ENCODE measurements around the gene PAX2. TPM values are rescaled to one million over a fixed set of nuclear protein-coding genes. Genes with fewer than 3 reads are reported as not detected.

PAX2 gene
- total RNA-seq, 1 donor from 2014 or later = not detected

- intact Hi-C loops (cut with DNase I) = no loop called here
- no peak for TF ChIP-seq CTCF (IDR thresholded peaks at IDR 0.05)
- Histone ChIP-seq H3K27me3 (peaks cover 9% of the 10 kb centered on the region), H3K9me3 (no peaks in the 10 kb centered on the region), H3K4me1 (no peaks in the 10 kb centered on the region), H3K36me3 (no peaks in the 10 kb centered on the region), H3K4me3 (no peak overlapping the region), H3K27ac (no peak overlapping the region)
- DNase-seq (no peak), ATAC-seq (no peak)
Measured at GRCh38 chr10:100858747-100859483, 113.5 kb downstream of the PAX2 start.

GRCh38 chr10:100859484-100859763 is 114.0 kb downstream of the PAX2 start:
- Histone ChIP-seq H3K4me1 (no peaks in the 10 kb centered on the region), H3K27ac (no peak overlapping the region), H3K27me3 (peaks cover 9% of the 10 kb centered on the region), H3K36me3 (no peaks in the 10 kb centered on the region), H3K4me3 (no peak overlapping the region), H3K9me3 (no peaks in the 10 kb centered on the region)
- ATAC-seq = no peak
- no peak for TF ChIP-seq CTCF (IDR thresholded peaks at IDR 0.05)
- no peak for DNase-seq
- intact Hi-C loops (cut with DNase I) = no loop called here

GRCh38 chr10:100863433-100863832 is 118.1 kb downstream of the PAX2 start:
- TF ChIP-seq CTCF (IDR thresholded peaks at IDR 0.05) = no peak
- intact Hi-C loops (cut with DNase I) = no loop called here
- ATAC-seq = no peak
- H3K27ac ChIP-seq = no peak overlapping the region
- no peak for DNase-seq
- no peaks in the 10 kb centered on the region for H3K9me3 ChIP-seq
- peaks cover 17% of the 10 kb centered on the region for H3K27me3 ChIP-seq
- no peaks in the 10 kb centered on the region for H3K4me1 ChIP-seq
- no peak overlapping the region for H3K4me3 ChIP-seq
- no peaks in the 10 kb centered on the region for H3K36me3 ChIP-seq

- no peaks in the 10 kb centered on the region for H3K9me3 ChIP-seq
- H3K4me3 ChIP-seq = no peak overlapping the region
- no peak for TF ChIP-seq CTCF (IDR thresholded peaks at IDR 0.05)
- H3K27me3 ChIP-seq = peaks cover 23% of the 10 kb centered on the region
- no peak overlapping the region for H3K27ac ChIP-seq
- ATAC-seq (no peak), DNase-seq (no peak)
- H3K4me1 ChIP-seq = no peaks in the 10 kb centered on the region
- H3K36me3 ChIP-seq = no peaks in the 10 kb centered on the region
- intact Hi-C loops (cut with DNase I) = no loop called here
Measured at GRCh38 chr10:100864036-100864885, 118.9 kb downstream of the PAX2 start.

- Histone ChIP-seq H3K27me3 (peaks cover 23% of the 10 kb centered on the region), H3K9me3 (no peaks in the 10 kb centered on the region), H3K36me3 (no peaks in the 10 kb centered on the region), H3K4me1 (no peaks in the 10 kb centered on the region), H3K27ac (no peak overlapping the region), H3K4me3 (no peak overlapping the region)
- intact Hi-C loops (cut with DNase I) = no loop called here
- DNase-seq = no peak
- TF ChIP-seq CTCF (IDR thresholded peaks at IDR 0.05) = no peak
- ATAC-seq = no peak
Measured at GRCh38 chr10:100864978-100865377, 119.6 kb downstream of the PAX2 start.
